GM12878 (cell line): Measurements from ENCODE around the gene USB1.

ENCODE experiments used
- CTCF ChIP-seq, 3 experiments: IDR thresholded peaks in 2 of 3; conservative IDR thresholded peaks in 1 of 3; 2 replicates each; pipeline ENCODE4 v1.5.1; 2011; ENCODE audit warnings: low read depth in 3 of 3, low read length in 3 of 3, mild to moderate bottlenecking in 3 of 3, control low read depth in 2 of 3, moderate library complexity in 2 of 3, inconsistent platforms in 1 of 3, mixed read lengths in 1 of 3; ENCODE audit not compliant: control insufficient read depth in 2 of 3, insufficient read depth in 1 of 3; ENCODE audit errors: extremely low read depth in 1 of 3
- ELK1 ChIP-seq: IDR thresholded peaks from 2 replicates; pipeline ENCODE4 v1.6.1; 2012; ENCODE audit warnings: low read depth, low read length, improper control_type of control experiment
- EP300 ChIP-seq, 2 experiments: fragments of 150-350 bp in 1 of 2; IDR thresholded peaks; 2 replicates each; pipeline ENCODE4 v1.6.1; 2011 to 2012; ENCODE audit warnings: low read depth in 2 of 2, low read length in 2 of 2, borderline replicate concordance in 1 of 2, improper control_type of control experiment in 1 of 2, inconsistent platforms in 1 of 2; ENCODE audit not compliant: control insufficient read depth in 1 of 2
- ESRRA ChIP-seq: IDR thresholded peaks from 2 replicates; pipeline ENCODE4 v1.6.1; 2012; ENCODE audit warnings: mild to moderate bottlenecking, low read length, improper control_type of control experiment
- HDAC2 ChIP-seq: fragments of 200-600 bp; sonication (generic); IDR thresholded peaks from 2 replicates; pipeline ENCODE4 v1.6.1; 2017
- MAX ChIP-seq: IDR thresholded peaks from 2 replicates; pipeline ENCODE4 v1.6.1; 2012; ENCODE audit warnings: low read depth, low read length, improper control_type of control experiment
- NBN ChIP-seq: fragments of 450-650 bp; IDR thresholded peaks from 2 replicates; pipeline ENCODE4 v1.6.1; 2016
- POLR2AphosphoS5 ChIP-seq: IDR thresholded peaks from 2 replicates; pipeline ENCODE4 v1.6.1; 2011; ENCODE audit warnings: mild to moderate bottlenecking, low read length, inconsistent platforms
- TCF7 ChIP-seq: IDR thresholded peaks from 2 replicates; pipeline ENCODE4 v1.6.1; 2014; ENCODE audit warnings: antibody characterized with exemption, borderline replicate concordance
- YY1 ChIP-seq: IDR thresholded peaks from 2 replicates; pipeline ENCODE4 v1.6.1; 2011; ENCODE audit warnings: low read depth, mild to moderate bottlenecking, low read length
- ZSCAN29 ChIP-seq: fragments of 450-650 bp; IDR thresholded peaks from 2 replicates; pipeline ENCODE4 v1.6.1; 2017; ENCODE audit warnings: mild to moderate bottlenecking, moderate library complexity
- ZZZ3 ChIP-seq: IDR thresholded peaks from 2 replicates; pipeline ENCODE4 v1.6.1; 2011; ENCODE audit warnings: low read depth; ENCODE audit not compliant: control insufficient read depth, insufficient read length

DNA sequence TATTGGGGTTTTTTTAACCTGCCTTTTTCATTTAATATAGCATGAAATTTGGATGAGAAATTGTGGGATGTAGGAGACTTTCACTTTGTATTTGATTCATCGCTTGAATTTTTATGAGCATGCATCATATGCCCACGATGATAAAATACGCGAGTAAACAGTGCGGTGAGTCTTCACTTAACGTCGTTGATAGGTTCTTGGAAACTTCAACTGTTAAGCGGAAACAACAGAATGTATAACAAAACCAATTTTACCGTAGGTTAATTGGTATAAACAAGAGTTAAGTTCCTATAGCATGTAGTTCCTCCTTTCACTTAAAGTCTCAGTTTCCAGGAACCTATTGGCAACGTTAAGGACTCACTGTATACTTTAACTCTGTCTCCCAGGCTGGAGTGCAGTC lies 53.1 kb downstream of the USB1 start:
- TF ChIP-seq CTCF (IDR thresholded peaks at IDR 0.05 in 2 of 3, conservative IDR thresholded peaks at IDR 0.05 in 1 of 3; ENCODE audit: control insufficient read depth in 2 of 3, extremely low read depth in 1 of 3, insufficient read depth in 1 of 3, low read depth in 3 of 3, low read length in 3 of 3), result no peak
- no peak for TF ChIP-seq MAX
- TF ChIP-seq YY1, result no peak
- no peak for TF ChIP-seq HDAC2
- TF ChIP-seq POLR2AphosphoS5, result no peak
- TF ChIP-seq ZZZ3, result no peak
- TF ChIP-seq TCF7, result no peak
- TF ChIP-seq EP300 (IDR thresholded peaks at IDR 0.05; ENCODE audit: borderline replicate concordance in 1 of 2, control insufficient read depth in 1 of 2, low read depth in 2 of 2, low read length in 2 of 2), result no peak
- TF ChIP-seq NBN, result no peak
- no peak for TF ChIP-seq ELK1
- no peak for TF ChIP-seq ESRRA
- no peak for TF ChIP-seq ZSCAN29
